Lung (tissue), 12 donors: ENCODE data around the gene EEF1A2. TPM values are rescaled to one million over a fixed set of nuclear protein-coding genes. Genes with fewer than 3 reads are reported as not detected.

Source experiments
- ATAC-seq: fragments of 200-7000 bp; cut with Tn5 transposase; one replicate; pipeline ENCODE4 v1.9.1; 2020; ENCODE audit warnings: moderate number of reproducible peaks; ENCODE audit not compliant: insufficient read depth, low FRiP score
- DNase-seq, 3 donors: peaks; one replicate each; pipeline ENCODE4 v3.0.0-alpha.2; 2013 to 2017
- H3K27ac ChIP-seq, 2 donors: one replicate each; pipeline ENCODE4 v1.5.1; 2013; ENCODE audit warnings: mild to moderate bottlenecking in 2 of 2, moderate library complexity in 2 of 2, control low read depth in 1 of 2, inconsistent platforms in 1 of 2, low read depth in 1 of 2, low read length in 1 of 2
- H3K27me3 ChIP-seq, 3 donors: one replicate each; pipeline ENCODE4 v1.5.1; 2013; ENCODE audit warnings: low read length in 2 of 3; ENCODE audit not compliant: control insufficient read depth in 3 of 3, insufficient read depth in 3 of 3
- H3K36me3 ChIP-seq, 4 donors: one replicate each; pipeline ENCODE4 v1.5.1; 2013; ENCODE audit warnings: low read length in 4 of 4, mild to moderate bottlenecking in 1 of 4, moderate library complexity in 1 of 4; ENCODE audit not compliant: control insufficient read depth in 4 of 4, insufficient read depth in 4 of 4
- H3K4me1 ChIP-seq, 5 donors: one replicate each; pipeline ENCODE4 v1.5.1; 2013; ENCODE audit warnings: low read length in 5 of 5, mild to moderate bottlenecking in 2 of 5, moderate library complexity in 1 of 5; ENCODE audit not compliant: control insufficient read depth in 5 of 5, insufficient read depth in 5 of 5
- H3K4me3 ChIP-seq: one replicate; pipeline ENCODE4 v1.5.1; 2013; ENCODE audit warnings: mild to moderate bottlenecking, control low read depth, moderate library complexity
- H3K9ac ChIP-seq, 2 donors: one replicate each; pipeline ENCODE4 v1.5.1; 2013; ENCODE audit warnings: low read length in 2 of 2, control low read depth in 1 of 2; ENCODE audit not compliant: insufficient read depth in 1 of 2
- H3K9me3 ChIP-seq, 4 donors: one replicate each; pipeline ENCODE4 v1.5.1; 2013; ENCODE audit warnings: low read length in 3 of 4, mild to moderate bottlenecking in 1 of 4, moderate library complexity in 1 of 4; ENCODE audit not compliant: control insufficient read depth in 4 of 4, insufficient read depth in 3 of 4
- WGBS, 2 donors: extraction: QIAGEN DNeasy Blood & Tissue Kit; methylation state at CpG; one replicate each; pipeline ENCODE4 v1.1.7; 2013; 5-methylcytosine and 5-hydroxymethylcytosine counted together
- polyA plus RNA-seq, 2 donors: library from polyadenylated mRNA; stranded (reverse); fragments of 200-250 nt; gene quantifications; one replicate each; pipeline ENCODE4 v1.2.1, GENCODE V29; 2013
- total RNA-seq, 2 donors: library from RNA; depleted of rRNA in 1 of 2; stranded (reverse); fragments of >200 nt in 1 of 2; gene quantifications; one replicate each; pipeline ENCODE4 v1.2.1, GENCODE V29; 2014 to 2021
- TF ChIP-seq, protein P1 (sequence below): IDR thresholded peaks from 2 replicates; pipeline ENCODE4 v1.5.1; 2012; ENCODE audit warnings: mild to moderate bottlenecking; ENCODE audit errors: control extremely low read depth, extremely low read depth
- donor health status: control.
- donor health status: control.
- donor health status: Bipolar disorder and iron deficiency.
- donor health status: healthy.
- donor health status: DM: yes; HTN: yes; CAD: no.

Gene EEF1A2
- total and polyA plus RNA-seq, 4 donors = 0.47 to 1.9 (median 1.0) TPM

DNA sequence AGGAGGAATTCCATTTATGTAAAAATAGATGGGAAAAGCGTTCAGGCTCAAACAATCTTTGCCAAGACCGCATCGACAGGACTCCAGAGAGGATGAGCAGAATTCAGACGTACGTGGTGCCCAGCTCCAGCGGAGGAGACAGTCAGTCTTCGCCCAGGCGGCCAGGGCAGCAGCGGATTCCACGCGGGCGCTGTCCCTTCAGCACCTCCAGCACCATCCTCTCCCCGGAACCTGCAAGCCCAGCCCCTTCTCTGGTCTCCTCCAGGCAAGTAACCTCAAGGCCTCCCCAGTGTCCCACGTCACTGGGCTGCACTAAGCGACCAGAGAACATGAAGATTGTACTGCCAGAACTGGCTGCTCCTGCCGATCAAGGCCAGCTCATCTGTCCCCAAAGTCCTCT, 23.7 kb downstream of the EEF1A2 start:
- ATAC-seq (no peak), DNase-seq (peak; percentile 46 to 65 (median 59))
- Histone ChIP-seq H3K27ac (no peak overlapping the region), H3K9me3 (peaks cover 0 to 13% (median 0%) of the 10 kb centered on the region in 4 donors), H3K27me3 (peaks cover 22 to 57% (median 33%) of the 10 kb centered on the region in 3 donors), H3K4me3 (no peak overlapping the region), H3K9ac (no peak overlapping the region), H3K36me3 (no peaks in the 10 kb centered on the region), H3K4me1 (peaks cover 0 to 6% (median 0%) of the 10 kb centered on the region in 5 donors)
- WGBS, 2 donors = 14 to 16% methylated on average over 16 of the region's 16 CpGs
- TF ChIP-seq, protein P1, sequence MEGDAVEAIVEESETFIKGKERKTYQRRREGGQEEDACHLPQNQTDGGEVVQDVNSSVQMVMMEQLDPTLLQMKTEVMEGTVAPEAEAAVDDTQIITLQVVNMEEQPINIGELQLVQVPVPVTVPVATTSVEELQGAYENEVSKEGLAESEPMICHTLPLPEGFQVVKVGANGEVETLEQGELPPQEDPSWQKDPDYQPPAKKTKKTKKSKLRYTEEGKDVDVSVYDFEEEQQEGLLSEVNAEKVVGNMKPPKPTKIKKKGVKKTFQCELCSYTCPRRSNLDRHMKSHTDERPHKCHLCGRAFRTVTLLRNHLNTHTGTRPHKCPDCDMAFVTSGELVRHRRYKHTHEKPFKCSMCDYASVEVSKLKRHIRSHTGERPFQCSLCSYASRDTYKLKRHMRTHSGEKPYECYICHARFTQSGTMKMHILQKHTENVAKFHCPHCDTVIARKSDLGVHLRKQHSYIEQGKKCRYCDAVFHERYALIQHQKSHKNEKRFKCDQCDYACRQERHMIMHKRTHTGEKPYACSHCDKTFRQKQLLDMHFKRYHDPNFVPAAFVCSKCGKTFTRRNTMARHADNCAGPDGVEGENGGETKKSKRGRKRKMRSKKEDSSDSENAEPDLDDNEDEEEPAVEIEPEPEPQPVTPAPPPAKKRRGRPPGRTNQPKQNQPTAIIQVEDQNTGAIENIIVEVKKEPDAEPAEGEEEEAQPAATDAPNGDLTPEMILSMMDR = no peak

DNA sequence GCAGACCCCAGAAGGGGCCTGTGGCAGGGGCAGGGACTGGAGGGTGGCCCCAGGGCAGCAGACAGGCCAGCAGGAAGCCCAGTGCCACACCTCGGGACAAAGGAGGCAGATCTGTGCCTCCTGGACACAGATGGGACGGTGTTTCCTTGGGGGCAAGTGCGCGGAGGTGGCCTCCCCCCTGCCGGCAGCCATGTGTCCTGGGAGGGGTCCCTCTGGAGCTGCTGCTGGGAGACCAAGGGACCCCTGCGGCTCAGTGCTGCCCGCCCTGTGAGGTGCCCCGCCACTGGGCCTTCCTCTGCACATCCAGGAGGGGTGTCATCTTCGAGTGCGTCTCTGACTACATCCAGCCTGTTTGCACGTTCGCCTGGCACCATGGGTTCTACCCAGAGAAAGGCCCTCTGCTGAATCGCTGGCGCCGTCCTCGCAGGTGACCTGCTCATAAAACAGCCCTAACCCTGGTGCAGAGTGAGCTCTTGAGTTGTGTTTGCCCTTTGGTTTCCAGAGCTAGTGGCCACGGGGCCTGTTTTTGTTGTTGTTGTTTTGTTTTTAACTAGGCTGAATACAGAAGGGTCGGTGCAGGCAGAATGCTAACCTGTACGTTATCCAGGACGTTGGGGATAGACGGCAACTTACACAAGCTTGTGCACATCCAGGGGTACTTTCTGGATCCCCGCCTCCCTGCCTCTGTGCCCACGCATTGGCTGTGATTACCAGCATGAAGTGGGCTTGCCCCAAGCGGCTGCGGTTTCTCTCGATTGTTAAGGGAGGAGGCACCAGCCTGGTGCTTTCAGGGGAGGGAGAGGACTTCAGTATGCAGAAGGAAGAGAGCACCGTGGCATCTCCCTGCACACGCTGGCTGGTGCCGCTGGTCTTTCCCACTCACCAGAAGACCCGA, 25.1 kb downstream of the EEF1A2 start:
- ATAC-seq (no peak), DNase-seq (no peak)
- Histone ChIP-seq H3K4me3 (no peak overlapping the region), H3K36me3 (no peaks in the 10 kb centered on the region), H3K27me3 (peaks cover 30 to 54% (median 33%) of the 10 kb centered on the region in 3 donors), H3K27ac (no peak overlapping the region), H3K9me3 (peaks cover 0 to 10% (median 0%) of the 10 kb centered on the region in 4 donors), H3K9ac (no peak overlapping the region), H3K4me1 (peaks cover 0 to 8% (median 0%) of the 10 kb centered on the region in 5 donors)
- TF ChIP-seq, protein P1 = no peak
- 35% methylated on average over 30 of the region's 30 CpGs for WGBS, 2 donors

DNA sequence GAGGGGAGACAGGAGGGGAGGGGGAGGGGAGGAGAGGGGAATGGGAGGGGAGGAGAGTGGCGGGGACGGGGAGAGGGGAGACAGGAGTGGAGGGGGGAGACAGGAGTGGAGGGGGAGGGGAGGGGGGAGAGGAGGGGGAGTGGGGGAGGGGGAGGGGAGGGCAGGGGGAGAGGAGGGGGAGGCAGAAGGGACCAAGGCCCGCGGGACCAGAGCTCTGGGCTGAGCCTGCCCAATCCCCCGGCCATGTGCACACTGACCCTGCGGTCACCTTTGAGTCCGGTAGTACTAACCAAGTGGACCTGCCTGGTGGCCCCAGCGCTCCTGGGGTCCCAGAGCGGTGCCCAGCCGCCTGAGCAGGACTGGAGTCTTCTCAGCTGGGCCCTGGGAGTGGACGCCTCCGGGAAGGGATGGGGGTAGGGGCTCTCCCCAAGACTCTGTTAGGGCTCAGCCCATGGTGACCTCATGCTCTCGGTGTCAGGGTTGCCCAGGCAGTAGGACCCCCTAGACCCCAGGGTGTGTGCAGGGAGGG, 26.0 kb downstream of the EEF1A2 start:
- Histone ChIP-seq H3K4me1 (peaks cover 0 to 14% (median 0%) of the 10 kb centered on the region in 5 donors), H3K36me3 (no peaks in the 10 kb centered on the region), H3K9me3 (peaks cover 0 to 7% (median 0%) of the 10 kb centered on the region in 4 donors), H3K27me3 (peaks cover 30 to 49% (median 30%) of the 10 kb centered on the region in 3 donors), H3K4me3 (no peak overlapping the region), H3K9ac (no peak overlapping the region), H3K27ac (no peak overlapping the region)
- 46 to 58% methylated on average over 11 of the region's 13 CpGs for WGBS, 2 donors
- DNase-seq = no peak
- ATAC-seq = no peak
- TF ChIP-seq, protein P1 = no peak
